Measurements from ENCODE around the gene MYO1F. TPM values are rescaled to one million over a fixed set of nuclear protein-coding genes. Genes with fewer than 3 reads are reported as not detected.
"Not testable (repeated sequence)": the region's sequence is repeated elsewhere in the genome, so short reads cannot be mapped to it uniquely, and the experiment has no call there.

The MYO1F gene
- total and polyA plus RNA-seq, 2 donors (not counting 1 experiment from before 2014, with no cell fraction given): 76.3 to 126 TPM

DNA sequence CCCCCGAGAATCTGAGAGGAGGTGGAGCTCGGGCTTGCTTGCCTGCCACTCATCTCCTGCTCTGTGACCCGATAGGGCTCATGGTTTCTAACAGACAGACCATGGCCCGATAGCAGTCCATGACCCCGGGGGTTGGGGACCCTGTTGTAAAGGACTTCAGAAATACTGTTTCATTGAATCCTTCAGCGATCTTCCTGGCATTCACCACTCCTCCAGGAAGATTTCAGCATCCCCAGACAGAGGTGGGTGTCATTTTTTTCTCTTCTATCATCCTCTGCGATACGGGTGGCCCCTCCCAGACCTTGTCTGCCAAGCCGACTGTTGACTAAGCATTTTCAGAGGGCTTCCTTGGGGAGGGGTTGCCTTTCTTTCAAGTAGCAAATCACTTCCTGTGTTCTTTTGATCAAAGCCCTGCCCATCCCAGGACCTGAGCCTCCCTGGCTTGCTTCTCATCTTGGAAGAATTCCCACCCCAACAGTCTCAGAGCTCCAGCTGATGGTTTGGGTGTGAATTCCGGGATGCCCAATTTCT is 1.7 kb downstream of the MYO1F start:
- peaks cover 0 to 4% (median 0%) of the 10 kb centered on the region in 3 donors for H3K9me3 ChIP-seq (ENCODE audit: control extremely low read depth in 1 of 3, control insufficient read depth in 2 of 3, insufficient read depth in 1 of 3, low read length in 2 of 3)
- H4K20me1 ChIP-seq (ENCODE audit: control insufficient read depth, insufficient read depth, low read length, poor library complexity, severe bottlenecking): peaks cover 4% of the 10 kb centered on the region
- 63% methylated on average over 6 of the region's 10 CpGs for WGBS (ENCODE audit: insufficient coverage)
- peak overlapping the region; percentile 12 to 79 for H3K27ac ChIP-seq (ENCODE audit: low read length in 2 of 2)
- Mint-ChIP-seq H3K27me3 (no peaks in the 10 kb centered on the region), H3K4me3 (peak overlapping the region; percentile 94), H3K4me1 (peaks cover 56% of the 10 kb centered on the region), H3K27ac (peak overlapping the region; percentile 64), H3K9me3 (ENCODE audit: insufficient read depth) (no peaks in the 10 kb centered on the region)
- ChIA-PET CTCF (interaction anchor here (1.4 to 7.9 kb wide), 3 partner anchors 10 to 67 kb away, joined by 3 to 95 read pairs (median 70); partner anchors contain the start of gene ZNF414), POLR2A (interaction anchor here (0.7 kb wide), 1 partner anchor 162 kb away, joined by 4 read pairs; the partner anchor contains the start of gene MARCHF2)
- no peak for DNase-seq
- no peaks in the 10 kb centered on the region for H3K36me3 ChIP-seq (replicated peaks in 1 of 2; ENCODE audit: control extremely low read depth in 1 of 2, control insufficient read depth in 1 of 2, extremely low read depth in 1 of 2, insufficient read depth in 2 of 2, low read length in 1 of 2)
- peak overlapping the region in 4 of 5 experiments; percentile 20 to 89 (median 78) for H3K4me3 ChIP-seq (ENCODE audit: control extremely low read depth in 1 of 5, extremely low read depth in 1 of 5, insufficient read depth in 1 of 5, low read depth in 2 of 5, low read length in 4 of 5)
- TF ChIP-seq, protein P1, sequence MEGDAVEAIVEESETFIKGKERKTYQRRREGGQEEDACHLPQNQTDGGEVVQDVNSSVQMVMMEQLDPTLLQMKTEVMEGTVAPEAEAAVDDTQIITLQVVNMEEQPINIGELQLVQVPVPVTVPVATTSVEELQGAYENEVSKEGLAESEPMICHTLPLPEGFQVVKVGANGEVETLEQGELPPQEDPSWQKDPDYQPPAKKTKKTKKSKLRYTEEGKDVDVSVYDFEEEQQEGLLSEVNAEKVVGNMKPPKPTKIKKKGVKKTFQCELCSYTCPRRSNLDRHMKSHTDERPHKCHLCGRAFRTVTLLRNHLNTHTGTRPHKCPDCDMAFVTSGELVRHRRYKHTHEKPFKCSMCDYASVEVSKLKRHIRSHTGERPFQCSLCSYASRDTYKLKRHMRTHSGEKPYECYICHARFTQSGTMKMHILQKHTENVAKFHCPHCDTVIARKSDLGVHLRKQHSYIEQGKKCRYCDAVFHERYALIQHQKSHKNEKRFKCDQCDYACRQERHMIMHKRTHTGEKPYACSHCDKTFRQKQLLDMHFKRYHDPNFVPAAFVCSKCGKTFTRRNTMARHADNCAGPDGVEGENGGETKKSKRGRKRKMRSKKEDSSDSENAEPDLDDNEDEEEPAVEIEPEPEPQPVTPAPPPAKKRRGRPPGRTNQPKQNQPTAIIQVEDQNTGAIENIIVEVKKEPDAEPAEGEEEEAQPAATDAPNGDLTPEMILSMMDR (IDR thresholded peaks at IDR 0.05): no peak
- TF ChIP-seq EZH2 (IDR thresholded peaks at IDR 0.05; ENCODE audit: borderline replicate concordance, insufficient read depth, low read depth, low read length, poor library complexity, severe bottlenecking): no peak
- H2AFZ ChIP-seq (ENCODE audit: insufficient read depth, low read depth, low read length, poor library complexity, severe bottlenecking): peak overlapping the region; percentile 93
- H3K4me1 ChIP-seq (ENCODE audit: control insufficient read depth in 2 of 2, insufficient read depth in 2 of 2, low read length in 2 of 2): peaks cover 41 to 54% of the 10 kb centered on the region in 2 donors
- peak overlapping the region; percentile 89 for H3K9ac ChIP-seq (ENCODE audit: low read length)
- H3K79me2 ChIP-seq (ENCODE audit: control insufficient read depth, insufficient read depth, low read length): peaks cover 86% of the 10 kb centered on the region
- peak overlapping the region; percentile 95 for H3K4me2 ChIP-seq (replicated peaks; ENCODE audit: low read depth, low read length, poor library complexity, severe bottlenecking)
- intact Hi-C loops (cut with micrococcal nuclease): no loop called here
- no peaks in the 10 kb centered on the region for H3K27me3 ChIP-seq (replicated peaks in 1 of 4; ENCODE audit: control extremely low read depth in 1 of 4, control insufficient read depth in 3 of 4, insufficient read depth in 4 of 4, low read length in 3 of 4)
- no peak for ATAC-seq (ENCODE audit: low read depth)

GRCh38 chr19:8574619-8574922 is 2.7 kb downstream of the MYO1F start:
- ATAC-seq (ENCODE audit: low read depth): not testable (repeated sequence)

More at GRCh38 chr19:8574619-8574922, 2.7 kb downstream of the MYO1F start:
- H3K27me3 Mint-ChIP-seq; H3K27ac ChIP-seq (ENCODE audit: low read length in 2 of 2); H3K4me2 ChIP-seq (replicated peaks; ENCODE audit: low read depth, low read length, poor library complexity, severe bottlenecking); H3K27ac Mint-ChIP-seq; DNase-seq; intact Hi-C loops (cut with micrococcal nuclease); H3K36me3 ChIP-seq (replicated peaks in 1 of 2; ENCODE audit: control extremely low read depth in 1 of 2, control insufficient read depth in 1 of 2, extremely low read depth in 1 of 2, insufficient read depth in 2 of 2, low read length in 1 of 2); H3K4me3 Mint-ChIP-seq; H3K27me3 ChIP-seq (replicated peaks in 1 of 4; ENCODE audit: control extremely low read depth in 1 of 4, control insufficient read depth in 3 of 4, insufficient read depth in 4 of 4, low read length in 3 of 4); H2AFZ ChIP-seq (ENCODE audit: insufficient read depth, low read depth, low read length, poor library complexity, severe bottlenecking); H3K9me3 Mint-ChIP-seq (ENCODE audit: insufficient read depth); H3K9ac ChIP-seq (ENCODE audit: low read length); H4K20me1 ChIP-seq (ENCODE audit: control insufficient read depth, insufficient read depth, low read length, poor library complexity, severe bottlenecking); H3K9me3 ChIP-seq (ENCODE audit: control extremely low read depth in 1 of 3, control insufficient read depth in 2 of 3, insufficient read depth in 1 of 3, low read length in 2 of 3); H3K4me3 ChIP-seq (ENCODE audit: control extremely low read depth in 1 of 5, extremely low read depth in 1 of 5, insufficient read depth in 1 of 5, low read depth in 2 of 5, low read length in 4 of 5); POLR2A ChIA-PET: not testable (repeated sequence)
- peaks cover 82% of the 10 kb centered on the region for H3K79me2 ChIP-seq (ENCODE audit: control insufficient read depth, insufficient read depth, low read length)
- CTCF ChIA-PET: interaction anchor here (1.0 kb wide), 1 partner anchor 53 kb away, joined by 3 read pairs; no protein-coding TSS in a partner anchor
- WGBS (ENCODE audit: insufficient coverage): 100% methylated on average over 4 of the region's 7 CpGs
- H3K4me1 ChIP-seq (ENCODE audit: control insufficient read depth in 2 of 2, insufficient read depth in 2 of 2, low read length in 2 of 2): peaks cover 44 to 55% of the 10 kb centered on the region in 2 donors
- H3K4me1 Mint-ChIP-seq: peaks cover 60% of the 10 kb centered on the region

Data from B cell (primary cell).